Fibroblast of lung (primary cell): ENCODE results near the gene ULK3. TPM values are rescaled to one million over a fixed set of nuclear protein-coding genes. Genes with fewer than 3 reads are reported as not detected.
A peak's percentile ranks its signal among the peaks of the same experiment; 100 is the strongest.

ENCODE experiments used
- DNase-seq, 2 donors: peaks; one replicate each; pipeline versions ENCODE4 v3.0.0 to v3.0.0-alpha.2; 2010; ENCODE audit warnings: low read depth in 2 of 2
- H2AFZ ChIP-seq: 2 replicates; pipeline ENCODE4 v1.5.1; 2012; ENCODE audit warnings: low read length, control low read depth, inconsistent platforms
- H3K27ac ChIP-seq: 2 replicates; pipeline ENCODE4 v1.5.1; 2011; ENCODE audit warnings: low read length, control low read depth; ENCODE audit not compliant: insufficient read depth
- H3K27me3 ChIP-seq: 2 replicates; pipeline ENCODE4 v1.5.1; 2011; ENCODE audit warnings: mild to moderate bottlenecking, low read length; ENCODE audit not compliant: control insufficient read depth, insufficient read depth
- H3K36me3 ChIP-seq: 2 replicates; pipeline ENCODE4 v1.5.1; 2011; ENCODE audit warnings: low read length; ENCODE audit not compliant: control insufficient read depth, insufficient read depth
- H3K4me1 ChIP-seq: 2 replicates; pipeline ENCODE4 v1.5.1; 2011; ENCODE audit warnings: low read length; ENCODE audit not compliant: control insufficient read depth, insufficient read depth; ENCODE audit errors: extremely low read depth
- H3K4me2 ChIP-seq: 2 replicates; pipeline ENCODE4 v1.5.1; 2011; ENCODE audit warnings: low read length, control low read depth; ENCODE audit not compliant: insufficient read depth; ENCODE audit errors: extremely low read depth
- H3K4me3 ChIP-seq, 4 experiments: fragments of 200-600 bp in 1 of 4; sonication (generic) in 1 of 4; replicated peaks in 1 of 4; 2 replicates each; pipeline ENCODE4 v1.5.1; 2011 to 2016; ENCODE audit warnings: low read length in 4 of 4, low read depth in 3 of 4, mild to moderate bottlenecking in 3 of 4, control low read depth in 2 of 4, inconsistent platforms in 1 of 4, mixed read lengths in 1 of 4; ENCODE audit not compliant: insufficient read depth in 1 of 4; ENCODE audit errors: control extremely low read depth in 1 of 4
- H3K79me2 ChIP-seq: 2 replicates; pipeline ENCODE4 v1.5.1; 2012; ENCODE audit warnings: mild to moderate bottlenecking, low read length, inconsistent platforms; ENCODE audit not compliant: control insufficient read depth, insufficient read depth
- H3K9ac ChIP-seq: 2 replicates; pipeline ENCODE4 v1.5.1; 2011; ENCODE audit warnings: mild to moderate bottlenecking, low read length, control low read depth; ENCODE audit not compliant: insufficient read depth
- H3K9me3 ChIP-seq: 2 replicates; pipeline ENCODE4 v1.5.1; 2012; ENCODE audit warnings: low read depth, low read length; ENCODE audit not compliant: control insufficient read depth, insufficient read depth
- H4K20me1 ChIP-seq: 2 replicates; pipeline ENCODE4 v1.5.1; 2011; ENCODE audit warnings: low read length; ENCODE audit not compliant: control insufficient read depth, insufficient read depth; ENCODE audit errors: extremely low read depth
- EZH2 ChIP-seq: IDR thresholded peaks from 2 replicates; pipeline ENCODE4 v1.5.1; 2012; ENCODE audit warnings: low read length, control low read depth, mild to moderate bottlenecking; ENCODE audit errors: missing control alignments
- polyA plus RNA-seq, 2 donors: library from polyadenylated mRNA; depleted of rRNA in 1 of 2; stranded (reverse) in 1 of 2; unstranded in 1 of 2; fragments of >200 nt; gene quantifications; 2 replicates each; pipeline ENCODE4 v1.2.1, GENCODE V29; 2011 to 2012; ENCODE audit warnings: missing spikeins in 1 of 2
- total RNA-seq: library from RNA; depleted of rRNA; stranded (reverse); fragments of >200 nt; gene quantifications from 2 replicates; pipeline ENCODE4 v1.2.1, GENCODE V29; 2014
- TF ChIP-seq, protein P1 (sequence below), 2 donors: IDR thresholded peaks in 1 of 2; conservative IDR thresholded peaks in 1 of 2; 1 replicate in 1 of 2; 2 replicates in 1 of 2; pipeline ENCODE4 v1.5.1; 2011 to 2012; ENCODE audit warnings: low read length in 2 of 2, control low read depth in 1 of 2, inconsistent platforms in 1 of 2, low read depth in 1 of 2, mild to moderate bottlenecking in 1 of 2

Gene ULK3
- total and polyA plus RNA-seq, 2 donors (not counting 1 experiment from before 2014, with no cell fraction given) = 8.8 to 11.4 TPM

DNA sequence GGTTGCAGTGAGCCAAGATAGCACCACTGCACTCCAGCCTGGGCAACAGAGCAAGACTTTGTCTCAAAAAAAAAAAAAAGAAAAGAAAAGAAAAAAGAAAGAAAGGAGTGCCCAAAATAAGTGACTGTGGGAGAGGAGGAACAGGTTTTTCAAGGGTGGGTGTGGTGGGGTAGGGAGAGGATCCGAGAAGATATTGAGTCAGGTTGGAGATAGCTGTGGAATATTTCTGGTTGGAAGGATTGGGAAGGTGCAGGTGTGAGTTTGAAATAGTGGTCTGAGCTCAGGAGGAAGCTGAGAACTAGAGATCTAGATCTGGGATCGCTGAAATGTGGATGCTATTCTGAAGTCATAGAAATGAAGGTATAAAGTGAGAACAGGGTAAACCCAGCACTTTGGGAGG is 22.4 kb upstream of the ULK3 start:
- Histone ChIP-seq H3K27ac (no peak overlapping the region), H3K27me3 (no peaks in the 10 kb centered on the region), H2AFZ (no peak overlapping the region), H4K20me1 (no peaks in the 10 kb centered on the region), H3K4me3 (no peak overlapping the region), H3K4me1 (peaks cover 4% of the 10 kb centered on the region), H3K9me3 (no peaks in the 10 kb centered on the region), H3K9ac (no peak overlapping the region), H3K36me3 (no peaks in the 10 kb centered on the region), H3K79me2 (peaks cover 28% of the 10 kb centered on the region), H3K4me2 (no peak overlapping the region)
- no peak for TF ChIP-seq EZH2
- TF ChIP-seq, protein P1, sequence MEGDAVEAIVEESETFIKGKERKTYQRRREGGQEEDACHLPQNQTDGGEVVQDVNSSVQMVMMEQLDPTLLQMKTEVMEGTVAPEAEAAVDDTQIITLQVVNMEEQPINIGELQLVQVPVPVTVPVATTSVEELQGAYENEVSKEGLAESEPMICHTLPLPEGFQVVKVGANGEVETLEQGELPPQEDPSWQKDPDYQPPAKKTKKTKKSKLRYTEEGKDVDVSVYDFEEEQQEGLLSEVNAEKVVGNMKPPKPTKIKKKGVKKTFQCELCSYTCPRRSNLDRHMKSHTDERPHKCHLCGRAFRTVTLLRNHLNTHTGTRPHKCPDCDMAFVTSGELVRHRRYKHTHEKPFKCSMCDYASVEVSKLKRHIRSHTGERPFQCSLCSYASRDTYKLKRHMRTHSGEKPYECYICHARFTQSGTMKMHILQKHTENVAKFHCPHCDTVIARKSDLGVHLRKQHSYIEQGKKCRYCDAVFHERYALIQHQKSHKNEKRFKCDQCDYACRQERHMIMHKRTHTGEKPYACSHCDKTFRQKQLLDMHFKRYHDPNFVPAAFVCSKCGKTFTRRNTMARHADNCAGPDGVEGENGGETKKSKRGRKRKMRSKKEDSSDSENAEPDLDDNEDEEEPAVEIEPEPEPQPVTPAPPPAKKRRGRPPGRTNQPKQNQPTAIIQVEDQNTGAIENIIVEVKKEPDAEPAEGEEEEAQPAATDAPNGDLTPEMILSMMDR (conservative IDR thresholded peaks at IDR 0.05 in 1 of 2, IDR thresholded peaks at IDR 0.05 in 1 of 2; ENCODE audit: low read depth in 1 of 2, low read length in 2 of 2) = no peak
- no peak for DNase-seq

DNA sequence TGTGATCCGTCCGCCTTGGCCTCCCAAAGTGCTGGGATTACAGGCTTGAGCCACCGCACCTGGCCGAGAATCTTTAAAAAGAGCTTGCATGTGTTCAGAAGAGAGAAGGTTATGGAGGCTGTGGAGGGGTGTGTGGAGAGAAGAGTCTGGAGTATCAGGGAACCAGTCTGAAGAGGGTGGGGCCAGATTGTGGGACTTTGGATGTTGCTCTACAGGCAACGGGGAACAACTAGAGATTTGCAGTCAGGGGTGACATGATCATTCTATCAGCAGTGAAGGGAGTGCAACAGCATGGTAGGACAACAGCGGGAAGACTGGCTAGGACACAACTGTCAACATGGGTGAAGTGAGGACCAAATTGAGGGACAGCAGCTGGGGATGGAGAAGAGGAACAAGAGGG is 21.3 kb upstream of the ULK3 start:
- no peak overlapping the region for H3K4me3 ChIP-seq
- no peak overlapping the region for H3K27ac ChIP-seq
- DNase-seq = no peak
- no peak overlapping the region for H3K4me2 ChIP-seq
- no peak overlapping the region for H3K9ac ChIP-seq
- H4K20me1 ChIP-seq = no peaks in the 10 kb centered on the region
- no peak overlapping the region for H2AFZ ChIP-seq
- peaks cover 4% of the 10 kb centered on the region for H3K4me1 ChIP-seq
- H3K9me3 ChIP-seq = no peaks in the 10 kb centered on the region
- no peaks in the 10 kb centered on the region for H3K27me3 ChIP-seq
- H3K79me2 ChIP-seq = peaks cover 20% of the 10 kb centered on the region
- TF ChIP-seq, protein P1 (conservative IDR thresholded peaks at IDR 0.05 in 1 of 2, IDR thresholded peaks at IDR 0.05 in 1 of 2; ENCODE audit: low read depth in 1 of 2, low read length in 2 of 2) = no peak
- no peak for TF ChIP-seq EZH2
- H3K36me3 ChIP-seq = no peaks in the 10 kb centered on the region

DNA sequence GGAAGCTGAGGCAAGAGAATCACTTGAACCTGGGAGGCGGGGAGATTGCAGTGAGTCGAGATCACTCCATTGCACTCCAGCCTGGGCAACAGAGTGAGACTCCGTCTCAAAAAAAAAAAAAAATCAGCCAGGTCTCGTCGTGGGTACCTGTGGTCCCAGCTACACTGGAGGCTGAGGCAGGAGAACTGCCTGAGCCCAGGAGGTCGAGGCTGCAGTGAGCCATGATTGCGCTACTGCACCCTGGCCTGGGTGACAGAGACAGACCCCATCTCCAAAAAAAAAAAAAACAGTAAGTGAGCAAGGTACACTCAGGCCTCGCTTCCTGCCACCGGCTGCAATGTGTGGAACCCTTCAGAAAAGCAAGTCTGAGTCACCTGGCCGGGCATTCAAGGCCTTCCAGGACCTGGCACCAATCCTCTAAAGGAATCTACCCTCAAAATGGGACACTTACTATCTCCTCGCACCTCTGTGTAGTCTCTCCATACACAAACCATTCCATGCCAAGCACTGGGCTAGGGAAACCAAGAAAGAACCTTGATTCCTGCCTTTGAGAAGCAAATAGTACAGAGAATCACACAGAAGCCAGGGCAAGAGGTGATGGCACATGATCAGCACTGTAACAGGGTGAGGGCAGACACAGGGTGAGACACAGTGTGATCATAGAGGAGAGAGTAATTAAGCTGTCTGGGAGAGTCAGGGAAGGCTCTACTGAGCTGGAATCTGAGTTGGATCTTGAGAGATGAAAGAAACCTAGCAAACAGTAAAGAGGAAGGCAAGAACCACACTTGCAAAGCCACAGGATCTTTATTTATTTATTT is 20.5 kb upstream of the ULK3 start:
- Histone ChIP-seq H4K20me1 (no peaks in the 10 kb centered on the region), H3K27me3 (no peaks in the 10 kb centered on the region), H3K27ac (no peak overlapping the region), H3K36me3 (no peaks in the 10 kb centered on the region), H3K9me3 (no peaks in the 10 kb centered on the region), H3K79me2 (peaks cover 16% of the 10 kb centered on the region), H3K9ac (no peak overlapping the region), H3K4me2 (no peak overlapping the region), H3K4me3 (no peak overlapping the region), H3K4me1 (peaks cover 4% of the 10 kb centered on the region), H2AFZ (no peak overlapping the region)
- TF ChIP-seq EZH2 = no peak
- TF ChIP-seq, protein P1 (conservative IDR thresholded peaks at IDR 0.05 in 1 of 2, IDR thresholded peaks at IDR 0.05 in 1 of 2; ENCODE audit: low read depth in 1 of 2, low read length in 2 of 2) = no peak
- peak in 1 of 2 donors; percentile 68 for DNase-seq
